Inferior parietal cortex (tissue), 1 donor: ENCODE data around the gene ASL.
"Not testable (repeated sequence)": the region's sequence is repeated elsewhere in the genome, so short reads cannot be mapped to it uniquely, and the experiment has no call there.

Experiments used
- DNase-seq: peaks from one replicate; pipeline ENCODE4 v3.0.0-alpha.2; 2016; ENCODE audit errors: extremely low spot score

Gene ASL

GRCh38 chr7:66075590-66076461, at the start of gene ASL:
Gene ASL (plus strand): TSS chr7:66075819. CDS start chr7:66076082, 263 bp downstream.
- DNase-seq = peak; percentile 94

DNA sequence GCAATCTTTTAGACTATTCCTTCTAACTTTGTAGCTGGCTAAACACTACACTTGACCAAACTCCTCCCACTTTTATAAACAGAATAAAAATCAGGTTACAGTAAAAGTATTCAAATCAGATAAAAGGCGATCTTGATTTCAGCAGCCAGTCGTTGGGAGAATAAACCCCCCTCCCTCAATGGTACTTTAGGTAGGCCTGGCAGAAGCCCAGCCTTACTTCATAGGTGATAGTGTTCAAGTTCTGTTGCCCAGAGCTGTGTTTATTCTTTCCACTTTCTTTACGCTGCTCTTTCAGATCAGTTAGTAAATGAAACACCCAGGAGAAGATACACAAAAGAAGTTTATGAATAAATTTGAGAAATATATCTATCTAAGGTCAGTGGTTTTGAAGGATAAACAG, 47.3 kb upstream of the ASL start:
- DNase-seq = not testable (repeated sequence)

DNA sequence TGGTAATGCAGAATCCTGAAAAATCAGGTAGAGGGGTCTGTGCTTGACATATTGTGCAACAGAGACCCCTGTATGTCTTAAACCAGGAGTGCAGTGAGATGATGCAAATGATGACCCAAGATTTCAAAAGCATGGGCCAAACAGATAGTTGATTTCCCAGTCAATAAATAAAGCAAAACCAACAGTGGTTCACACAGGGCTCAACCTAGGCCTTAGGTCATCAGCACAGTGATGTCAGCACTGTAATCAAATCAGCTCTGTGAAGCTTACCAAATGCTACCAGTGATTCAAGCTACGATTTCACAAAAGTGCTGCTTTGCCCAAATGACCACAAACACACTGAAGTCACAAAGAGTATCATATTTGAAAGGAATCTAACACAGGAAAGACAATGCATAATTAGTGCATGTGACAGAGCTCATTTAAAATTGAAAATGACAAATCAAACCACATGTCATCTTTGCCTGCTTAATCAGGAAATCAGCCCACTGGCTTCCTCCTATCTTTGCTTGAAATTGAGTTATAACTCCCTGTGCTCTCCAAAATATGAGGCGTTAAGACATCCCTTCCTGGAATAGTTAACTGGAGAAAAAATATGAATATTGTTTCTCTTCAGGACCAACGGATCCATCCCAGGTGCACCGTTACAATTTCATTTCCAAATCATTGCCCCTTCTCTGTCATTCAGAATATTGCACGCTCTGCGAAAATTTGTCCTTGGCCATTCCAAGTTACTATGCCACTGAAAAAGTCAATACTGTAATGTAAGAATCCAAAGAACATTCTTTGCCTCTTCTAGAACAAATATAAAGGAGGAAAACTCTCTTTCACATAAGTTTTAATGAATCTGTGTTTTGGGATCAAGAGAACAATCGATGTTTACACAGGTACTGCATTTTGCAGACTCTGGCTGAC, 41.9 kb upstream of the ASL start:
- DNase-seq = no peak

- not testable (repeated sequence) for DNase-seq
These were observed 41.1 kb upstream of the ASL start for GRCh38 chr7:66034436-66035010.

DNA sequence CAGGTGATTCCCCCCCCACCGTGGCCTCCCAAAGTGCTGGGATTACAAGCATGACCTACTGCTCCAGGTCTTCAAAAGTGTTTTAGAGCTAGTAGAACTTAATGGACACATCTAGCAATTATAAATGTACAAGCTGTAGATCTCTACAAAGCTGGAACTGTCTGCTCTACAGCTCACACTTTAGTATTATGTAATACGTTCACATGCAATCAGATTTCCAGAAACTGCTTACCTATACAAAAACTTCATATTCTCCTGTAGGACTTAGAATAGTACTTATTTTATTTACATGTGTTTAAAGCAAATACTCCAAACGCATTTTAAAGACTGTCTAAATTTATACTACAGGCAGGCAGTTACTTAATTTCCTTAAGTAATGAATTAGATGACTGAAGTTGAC, 39.2 kb upstream of the ASL start:
- no peak for DNase-seq

DNA sequence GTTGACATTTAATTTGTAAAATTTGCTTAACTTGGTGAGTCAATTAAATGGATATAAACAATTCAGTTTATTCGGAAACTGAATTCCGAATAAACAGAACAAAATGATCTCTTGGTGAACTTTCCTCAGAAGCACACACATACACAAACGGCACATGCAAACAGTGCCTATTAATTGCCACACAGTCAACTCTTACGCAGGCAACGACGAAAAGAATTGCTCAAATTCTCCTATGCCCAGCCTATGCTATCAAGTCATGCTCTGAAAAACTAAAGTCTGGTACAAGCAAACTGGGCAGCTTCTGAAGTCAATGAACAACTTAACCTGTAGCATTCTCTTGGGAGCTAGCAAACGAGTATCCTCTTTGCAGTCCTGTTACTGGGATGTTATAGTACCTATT, 38.8 kb upstream of the ASL start:
- no peak for DNase-seq

DNA sequence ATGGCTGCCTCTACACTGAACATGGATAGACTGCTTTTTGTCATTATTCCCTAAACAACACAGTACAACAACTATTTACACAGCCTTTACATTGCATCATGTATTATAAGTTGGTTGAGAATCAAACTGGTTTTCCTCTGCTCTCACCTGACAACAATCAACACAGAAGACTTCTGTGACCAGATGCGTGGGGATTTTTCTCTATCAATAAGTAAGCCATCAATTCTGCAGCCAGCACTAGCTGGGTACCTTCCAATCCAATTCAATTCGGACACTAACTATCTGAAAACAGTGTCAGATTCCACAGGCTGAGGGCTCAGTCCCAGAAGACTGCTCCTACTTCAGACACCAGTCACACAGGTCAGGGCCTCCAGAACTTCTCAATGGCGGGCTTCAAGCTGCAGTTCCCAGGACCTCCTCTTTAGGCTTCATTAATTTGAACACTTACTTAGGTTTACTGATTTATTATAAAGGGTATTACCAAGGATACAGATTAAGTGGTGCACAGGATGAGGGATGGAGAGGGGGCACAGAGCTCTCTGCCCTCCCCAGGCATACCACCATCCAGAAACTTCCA, 36.4 kb upstream of the ASL start:
- no peak for DNase-seq

GRCh38 chr7:66043681-66044497, 31.7 kb upstream of the ASL start:
- DNase-seq = peak; percentile 17

GRCh38 chr7:66044498-66044854, 31.1 kb upstream of the ASL start:
- not testable (repeated sequence) for DNase-seq

- no peak for DNase-seq
These were observed 28.2 kb upstream of the ASL start for GRCh38 chr7:66047426-66047825.

- DNase-seq = not testable (repeated sequence)
These were observed 25.7 kb upstream of the ASL start for GRCh38 chr7:66049886-66050285.

GRCh38 chr7:66050337-66050957, 25.2 kb upstream of the ASL start:
- DNase-seq = no peak

DNA sequence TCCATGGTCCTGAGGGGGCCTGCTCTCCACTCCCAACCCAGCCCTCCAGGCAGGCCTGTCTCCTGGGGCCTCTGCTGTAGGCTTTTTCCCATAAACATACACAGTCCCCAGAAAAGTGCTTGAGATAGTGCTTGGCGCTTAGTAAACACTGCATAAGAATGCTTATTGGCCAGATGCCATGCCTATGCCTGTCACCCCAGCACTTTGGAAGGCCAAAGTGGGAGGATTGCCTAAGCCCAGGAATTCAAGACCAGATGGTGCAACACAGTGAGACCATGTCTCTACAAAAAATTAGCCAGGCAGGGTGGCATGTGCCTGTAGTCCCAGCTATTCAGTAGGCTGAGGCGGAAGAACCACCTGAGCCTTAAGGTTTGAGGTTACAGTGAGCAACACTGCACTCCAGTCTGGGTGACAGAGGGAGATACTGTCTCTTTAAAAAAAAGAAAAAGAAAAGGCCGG, 24.6 kb upstream of the ASL start:
- no peak for DNase-seq

DNA sequence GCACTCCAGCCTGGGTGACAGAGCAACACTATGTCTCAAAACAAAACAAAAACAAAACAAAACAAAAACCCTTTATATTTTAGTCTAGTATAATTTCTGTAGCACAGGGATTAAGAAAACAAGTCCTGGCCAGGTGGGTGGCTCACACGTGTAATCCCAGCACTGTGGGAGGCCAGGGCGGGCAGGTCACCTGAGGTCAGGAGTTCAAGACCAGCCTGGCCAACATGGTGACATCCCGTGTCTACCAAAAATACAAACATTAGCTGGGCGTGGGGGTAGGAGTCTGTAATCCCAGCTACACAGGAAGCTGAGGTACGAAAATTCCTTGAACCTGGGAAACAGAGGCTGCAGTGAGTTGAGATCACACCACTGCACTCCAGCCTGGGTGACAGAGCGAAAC, 23.2 kb upstream of the ASL start:
- DNase-seq = no peak

DNA sequence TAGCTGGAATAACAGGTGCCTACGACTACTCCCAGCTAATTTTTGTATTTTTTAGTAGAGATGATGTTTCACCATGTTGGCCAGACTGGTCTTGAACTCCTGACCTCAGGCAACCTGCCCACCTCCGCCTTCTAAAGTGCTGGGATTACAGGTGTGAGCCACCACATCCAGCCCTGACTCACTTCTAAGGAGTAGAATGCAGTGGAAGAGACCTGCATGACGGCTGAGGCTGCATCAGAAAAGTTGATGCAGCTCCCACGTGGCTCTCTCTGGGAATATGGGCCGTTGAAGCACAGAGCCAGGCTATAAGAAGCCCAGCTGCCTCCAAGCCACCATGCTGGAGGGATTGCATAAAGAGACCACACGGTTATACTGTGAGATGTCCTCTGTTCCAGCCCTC, 21.6 kb upstream of the ASL start:
- no peak for DNase-seq

- no peak for DNase-seq
These were observed 20.2 kb upstream of the ASL start for GRCh38 chr7:66055321-66055956.

DNA sequence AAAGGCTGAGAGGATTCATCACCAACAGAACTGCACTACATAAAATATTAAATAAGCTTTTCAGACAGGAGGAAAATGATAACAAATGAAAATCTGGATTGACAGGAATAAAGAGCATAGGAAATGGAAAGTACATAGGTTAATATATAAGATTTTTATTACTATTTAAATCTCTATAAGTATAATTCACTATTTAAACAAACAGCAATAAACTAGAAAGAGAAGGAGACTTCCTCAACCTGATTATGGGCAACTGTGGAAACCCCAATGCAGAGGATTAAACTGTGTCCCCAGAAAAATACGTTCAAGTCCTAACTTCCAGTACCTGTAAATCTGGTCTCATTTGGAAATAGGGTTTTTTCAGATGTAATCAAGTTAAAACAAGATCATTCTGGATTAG, 14.8 kb upstream of the ASL start:
- DNase-seq = no peak

- DNase-seq = no peak
These were observed 5.9 kb upstream of the ASL start for GRCh38 chr7:66069732-66070131.

DNA sequence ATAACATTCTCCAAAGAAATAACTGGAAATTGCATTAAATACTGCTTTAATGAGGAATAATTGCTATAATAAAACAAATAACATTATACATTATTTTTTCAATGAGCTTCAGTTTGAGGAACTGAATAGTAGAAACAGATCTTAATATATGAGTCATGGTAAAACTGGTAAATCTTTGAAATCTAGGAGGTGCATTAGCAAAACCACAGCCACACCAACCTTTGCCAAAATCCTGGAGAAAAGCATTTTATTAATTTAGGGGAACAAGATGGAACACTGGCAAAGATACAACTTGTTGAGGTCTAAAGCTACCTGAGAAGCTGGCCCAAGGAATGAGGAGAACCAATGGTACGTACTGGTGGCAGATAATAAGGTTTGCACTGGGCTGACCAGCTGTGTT, 5.4 kb upstream of the ASL start:
- DNase-seq = no peak

- DNase-seq = not testable (repeated sequence)
These were observed 3.4 kb upstream of the ASL start for GRCh38 chr7:66072208-66072607.
